ENCODE data around the gene ASIC1.

Gene ASIC1

DNA sequence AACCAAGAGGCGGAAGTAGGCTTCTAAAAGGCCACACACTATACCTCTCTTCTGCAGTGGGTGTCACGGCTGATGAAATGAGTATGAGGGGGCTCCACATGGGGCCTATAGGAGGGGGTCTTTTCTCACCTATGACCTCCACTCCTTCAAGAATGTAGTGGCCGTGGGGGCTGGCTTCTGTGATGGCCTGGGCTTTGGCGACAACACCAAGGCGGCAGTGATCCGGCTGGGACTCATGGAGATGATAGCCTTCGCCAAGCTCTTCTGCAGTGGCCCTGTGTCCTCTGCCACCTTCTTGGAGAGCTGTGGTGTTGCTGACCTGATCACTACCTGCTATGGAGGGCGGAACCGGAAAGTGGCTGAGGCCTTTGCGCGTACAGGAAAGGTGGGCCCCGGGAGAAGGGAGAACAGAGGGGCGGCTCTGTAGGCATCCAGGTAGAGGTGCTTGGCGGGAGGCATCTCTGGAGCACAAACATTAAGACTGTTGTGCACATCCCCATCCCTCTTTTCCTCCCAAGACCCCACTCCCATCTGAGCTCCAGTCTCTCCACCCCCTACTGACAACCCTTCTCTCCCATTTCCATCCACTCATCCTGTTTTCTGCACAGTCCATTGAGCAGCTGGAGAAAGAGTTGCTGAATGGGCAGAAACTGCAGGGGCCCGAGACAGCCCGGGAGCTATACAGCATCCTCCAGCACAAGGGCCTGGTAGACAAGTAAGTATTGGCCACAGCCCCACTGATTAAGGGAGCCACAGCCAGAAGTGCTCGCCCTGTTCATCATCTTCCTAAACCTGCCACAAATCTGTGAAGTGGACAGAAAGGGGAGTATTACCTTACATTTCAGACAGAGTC lies 50.2 kb downstream of the ASIC1 start:
- DNase-seq (ENCODE audit: low spot score), result no peak

DNA sequence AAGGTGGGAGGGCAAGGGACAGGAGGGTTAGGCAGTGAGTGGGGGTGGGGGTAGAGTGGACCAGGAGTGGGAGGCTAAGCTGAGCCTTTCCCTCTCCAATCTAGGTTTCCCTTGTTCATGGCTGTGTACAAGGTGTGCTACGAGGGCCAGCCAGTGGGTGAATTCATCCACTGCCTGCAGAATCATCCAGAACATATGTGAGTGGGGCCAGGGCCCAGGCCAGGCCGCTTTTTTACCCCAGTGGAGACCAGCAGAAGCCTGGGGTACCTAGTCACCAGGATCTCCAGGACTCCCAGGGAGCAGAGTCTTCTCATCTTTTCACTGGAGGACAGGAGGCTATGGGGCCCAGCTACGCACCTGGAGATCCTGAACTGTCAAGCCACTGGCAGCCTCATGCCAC lies 51.9 kb downstream of the ASIC1 start:
- DNase-seq (ENCODE audit: low spot score), result no peak

DNA sequence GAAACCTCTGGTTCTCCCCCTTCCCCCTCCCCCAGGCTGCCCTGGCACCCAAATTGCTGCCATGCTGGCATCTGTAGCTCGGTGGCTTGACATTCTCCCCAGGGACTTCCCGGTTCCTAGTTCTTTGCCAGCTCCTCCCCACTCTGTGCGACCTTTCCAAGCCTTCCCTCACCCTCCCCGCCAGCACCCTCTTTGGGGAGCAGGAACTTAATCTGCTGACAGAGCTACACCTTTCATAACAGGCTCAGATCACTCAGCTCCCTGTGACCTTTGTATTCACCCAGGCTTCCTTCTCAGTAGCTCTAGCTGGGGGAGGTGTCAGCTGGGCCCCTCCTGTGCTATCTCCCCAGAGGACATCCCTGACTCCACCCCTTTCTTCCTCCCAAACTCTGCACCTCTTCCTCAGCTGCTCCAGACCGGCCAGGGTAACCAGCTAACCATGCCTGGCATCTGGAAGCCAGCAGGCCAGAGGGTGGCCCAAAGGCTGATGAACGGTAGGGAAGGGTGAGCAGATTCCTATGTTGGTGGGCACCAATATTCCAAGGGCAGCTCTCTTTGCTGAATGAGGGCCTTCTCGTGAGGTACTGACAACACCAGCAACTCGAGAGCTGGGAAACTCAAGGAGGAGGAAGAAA lies 52.8 kb downstream of the ASIC1 start:
- DNase-seq (ENCODE audit: low spot score), result peak; percentile 58

DNA sequence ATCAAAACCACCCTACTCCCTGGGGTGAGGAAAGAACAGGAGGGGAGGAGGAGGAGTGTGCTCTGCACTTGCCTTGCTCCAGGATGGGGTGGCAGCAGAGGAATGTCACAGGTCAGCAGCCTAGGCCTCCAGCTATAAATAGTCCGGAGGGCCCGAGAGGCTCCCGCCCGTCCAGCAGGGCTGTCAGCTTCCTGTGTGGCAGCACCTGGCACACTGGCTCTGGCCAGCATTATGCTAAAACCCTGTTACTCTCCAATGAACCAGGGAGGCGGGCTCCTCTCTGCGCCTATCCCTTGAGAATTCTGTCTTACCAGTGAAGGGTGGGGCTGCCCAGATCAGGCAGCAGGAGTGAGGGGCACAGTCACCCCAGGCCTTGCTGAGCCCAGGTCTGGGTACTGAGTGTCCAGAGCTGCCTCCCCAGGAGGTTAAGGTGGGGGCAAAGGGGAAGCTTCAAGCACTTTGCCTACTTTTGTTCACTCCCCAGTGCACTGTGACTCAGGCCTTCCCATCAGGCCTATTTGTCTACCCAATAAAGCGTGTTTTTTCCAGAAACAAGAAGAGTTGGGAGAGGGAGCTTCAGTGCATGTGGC lies 53.5 kb downstream of the ASIC1 start:
- DNase-seq (ENCODE audit: low spot score), result peak; percentile 74

DNA sequence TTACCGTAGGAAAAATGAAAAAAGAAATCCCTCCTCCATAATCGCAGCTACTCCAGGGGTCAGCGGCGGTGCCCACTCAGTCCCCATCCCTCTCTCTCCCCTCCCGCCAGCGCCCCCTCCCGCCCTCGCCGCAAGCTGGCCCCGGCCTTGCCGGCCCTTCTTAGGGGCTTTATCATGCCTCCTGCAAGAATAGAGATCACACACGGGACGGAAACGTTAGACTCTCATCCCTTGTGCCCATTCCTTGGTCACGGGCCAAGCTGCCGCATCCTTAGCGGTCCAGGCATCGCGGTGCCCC lies 53.9 kb downstream of the ASIC1 start:
- DNase-seq (ENCODE audit: low spot score), result peak; percentile 23

DNA sequence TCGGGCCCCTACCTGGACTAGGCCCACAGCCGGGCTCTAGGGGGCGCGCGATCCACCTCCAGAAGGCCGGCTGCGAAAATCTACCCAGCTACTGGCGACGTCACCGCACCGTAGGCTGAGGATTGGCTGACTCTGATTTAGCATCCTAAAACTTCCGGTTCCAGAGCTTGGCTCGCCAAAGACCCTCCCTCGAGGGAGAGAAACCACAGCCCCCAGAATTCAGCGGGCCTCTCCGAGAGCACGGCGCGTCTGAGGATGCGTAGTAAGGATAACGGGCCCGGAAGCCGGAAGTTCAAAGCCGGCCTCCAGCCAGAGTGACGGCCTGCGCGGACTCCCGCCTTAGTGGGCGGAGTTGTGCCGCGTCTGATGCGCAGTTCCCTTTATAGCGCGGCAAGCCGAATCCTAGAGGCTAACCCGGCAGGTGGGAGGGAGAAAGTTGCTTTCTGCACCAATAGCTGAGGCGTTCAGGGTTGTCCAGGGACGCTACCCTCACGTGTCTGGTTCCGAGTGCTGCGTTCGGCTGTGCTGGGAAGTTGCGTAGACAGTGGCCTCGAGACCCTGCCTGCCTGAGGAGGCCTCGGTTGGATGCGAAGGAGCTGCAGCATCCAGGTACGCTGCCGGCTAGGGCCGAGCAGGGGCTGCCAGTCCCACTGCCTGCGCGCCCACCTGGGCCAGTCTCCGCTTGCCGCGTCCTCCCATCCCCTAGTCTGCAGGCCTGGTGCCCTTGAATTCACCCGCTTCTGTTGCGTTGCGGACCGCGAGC lies 54.5 kb downstream of the ASIC1 start, which contains the start of gene COX14:
Gene COX14 (plus strand): TSS at position 544 of the 763 bp plus-strand sequence. CDS start 7,808 bp downstream, outside the sequence.
- peak; percentile 97 for DNase-seq (ENCODE audit: low spot score)

DNA sequence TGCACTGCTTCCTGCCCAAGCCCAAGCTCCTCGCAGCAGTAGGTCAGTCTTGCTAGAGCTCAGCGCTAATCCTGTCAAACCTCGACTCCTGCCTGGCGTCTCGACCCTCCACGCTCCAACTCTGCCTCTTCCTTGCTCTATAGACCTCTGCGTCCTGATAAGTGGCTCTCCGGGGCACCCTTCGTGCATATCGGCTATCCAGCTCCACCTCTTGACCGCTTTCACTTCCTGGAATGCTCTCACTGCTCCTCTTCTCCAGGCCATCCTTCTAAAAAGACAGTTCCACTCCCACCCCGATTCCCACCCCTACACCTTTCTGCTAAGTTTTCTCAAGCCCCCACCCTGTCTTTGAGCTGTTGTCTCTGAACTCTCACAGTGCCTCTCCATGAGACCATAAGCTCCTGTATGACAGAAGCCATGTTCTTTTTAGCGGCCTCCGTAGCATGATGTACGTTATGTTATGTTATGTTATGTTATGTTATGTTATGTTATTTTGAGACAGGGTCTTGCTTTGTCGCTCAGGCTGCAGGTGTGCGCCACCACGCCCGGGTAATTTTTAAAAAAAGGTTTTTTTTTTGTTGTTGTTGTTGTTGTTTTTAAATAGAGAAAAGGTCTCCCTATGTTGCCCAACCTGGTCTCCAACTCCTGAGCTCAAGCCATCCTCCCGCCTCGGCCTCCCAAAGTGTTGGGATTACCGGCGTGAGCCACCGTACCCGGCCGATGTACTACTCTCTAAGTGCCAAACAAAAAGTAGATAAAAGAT lies 55.2 kb downstream of the ASIC1 start:
- peak; percentile 60 for DNase-seq (ENCODE audit: low spot score)

DNA sequence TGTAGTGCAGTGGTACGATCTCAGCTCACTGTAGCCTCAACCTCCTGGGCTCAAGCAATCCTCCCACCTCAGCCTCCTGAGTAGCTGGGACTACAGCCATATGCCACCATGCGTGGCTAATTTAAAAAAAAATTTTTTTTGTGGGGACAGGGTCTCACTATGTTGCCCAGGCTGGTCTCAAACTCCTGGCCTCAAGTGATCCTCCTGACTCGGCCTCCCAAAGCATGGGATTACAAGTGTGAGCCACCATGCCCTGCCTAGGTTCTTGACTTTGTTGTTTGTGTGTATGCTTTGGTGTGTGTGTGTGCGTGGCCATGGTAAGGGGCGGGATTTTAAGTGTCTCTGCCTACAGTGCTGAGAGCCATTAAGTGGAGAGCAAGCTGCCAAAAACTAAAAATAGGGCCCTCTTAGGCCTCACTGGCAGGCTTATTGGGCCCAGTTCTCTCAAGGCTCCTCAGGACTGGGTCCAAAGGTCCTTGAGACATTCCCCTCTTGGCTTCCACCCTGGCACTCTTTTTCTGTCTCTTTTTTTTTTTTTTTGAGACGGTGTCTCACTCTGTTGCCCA lies 59.7 kb downstream of the ASIC1 start:
- DNase-seq (ENCODE audit: low spot score), result no peak

DNA sequence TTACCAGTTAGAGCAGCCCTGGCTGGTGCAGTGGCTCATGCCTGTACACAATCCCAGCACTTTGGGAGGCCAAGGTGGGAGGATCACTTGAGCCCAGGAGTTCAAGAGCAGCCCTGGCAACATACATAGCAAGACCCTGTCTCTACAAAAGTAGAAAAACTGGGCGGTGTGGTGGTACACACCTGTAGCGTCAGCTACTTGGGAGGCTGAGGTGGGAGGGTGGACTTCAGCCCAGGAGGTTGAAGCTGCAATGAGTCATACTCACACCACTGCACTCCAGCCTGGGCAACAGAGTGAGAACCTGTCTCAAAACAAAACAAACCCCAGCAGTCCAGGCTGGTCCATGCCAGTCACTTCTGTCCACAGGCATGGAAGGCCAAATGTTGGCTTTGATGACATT lies 62.0 kb downstream of the ASIC1 start:
- no peak for DNase-seq (ENCODE audit: low spot score)

DNA sequence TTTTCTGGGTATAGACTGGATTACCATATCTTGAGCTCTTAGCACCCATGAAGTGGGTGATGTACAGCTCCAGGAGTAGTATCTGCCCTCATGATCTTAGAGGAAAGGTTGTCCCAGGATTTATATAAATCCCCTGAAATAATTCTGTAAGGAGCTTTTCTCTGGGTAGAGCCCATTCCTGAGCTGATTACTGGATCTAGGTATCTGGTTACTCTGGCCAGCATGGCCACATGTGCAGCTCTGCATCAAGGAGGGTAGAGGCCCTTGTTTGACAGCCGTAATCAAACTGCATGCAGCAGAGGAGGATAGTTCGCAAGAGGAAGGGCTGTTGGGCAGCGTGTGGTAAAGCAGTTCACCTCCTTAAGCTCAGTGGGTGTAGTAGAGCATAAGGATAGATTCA lies 63.1 kb downstream of the ASIC1 start:
- no peak for DNase-seq (ENCODE audit: low spot score)

DNA sequence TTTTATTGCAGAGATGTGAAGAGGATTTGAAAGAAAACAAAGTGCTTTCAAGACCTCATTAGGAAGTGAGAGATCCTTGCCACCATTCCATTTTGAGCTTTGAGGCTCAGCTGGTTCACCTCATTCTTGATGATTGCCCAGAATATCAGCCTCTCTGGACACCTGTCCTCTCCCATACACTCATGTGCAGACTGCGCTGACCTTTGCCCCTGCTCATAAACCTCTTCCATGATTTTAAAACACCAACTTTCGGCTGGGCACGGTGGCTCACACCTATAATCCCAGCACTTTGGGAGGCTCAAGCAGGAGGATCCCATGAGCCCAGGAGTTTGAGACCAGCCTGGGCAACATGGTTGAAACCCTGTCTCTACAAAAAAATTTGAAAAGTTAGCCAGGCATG lies 63.6 kb downstream of the ASIC1 start:
- no peak for DNase-seq (ENCODE audit: low spot score)

DNA sequence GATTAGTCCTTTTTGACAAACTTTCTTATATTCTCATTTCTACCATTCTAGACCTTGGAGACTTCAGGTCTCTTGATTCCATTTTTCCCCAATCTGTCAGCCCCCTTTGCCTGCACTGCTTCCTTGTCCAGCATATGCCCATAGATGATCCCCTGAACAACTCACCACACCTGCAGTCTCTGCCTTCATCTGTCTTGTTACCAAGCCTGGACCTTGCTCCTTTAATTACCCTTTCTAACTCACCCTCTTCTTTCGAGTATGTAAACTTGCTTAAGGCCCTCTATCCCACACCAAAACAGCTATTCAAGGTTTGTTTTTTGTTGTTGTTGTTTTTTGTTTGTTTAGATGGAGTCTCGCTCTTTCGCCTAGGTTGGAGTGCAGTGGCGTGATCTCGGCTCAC lies 64.2 kb downstream of the ASIC1 start:
- DNase-seq (ENCODE audit: low spot score), result no peak

DNA sequence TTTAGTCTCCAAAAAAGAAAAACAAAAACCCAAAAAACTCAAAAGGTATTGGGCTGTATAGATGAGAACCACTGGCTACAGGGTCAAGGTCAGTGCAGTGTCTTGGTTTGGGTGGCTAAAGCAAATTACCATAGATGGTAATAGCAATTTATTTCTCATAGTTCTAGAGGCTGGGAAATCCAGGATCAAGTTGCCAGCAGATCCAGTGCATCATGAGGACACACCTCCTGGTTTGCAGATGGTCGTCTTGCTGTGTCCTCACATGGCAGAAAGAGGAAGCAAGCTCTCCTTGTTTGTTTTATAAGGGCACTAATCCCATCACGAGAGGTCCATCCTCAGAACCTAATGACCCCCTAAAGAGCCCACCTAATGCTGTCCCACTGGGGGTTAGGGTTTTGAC lies 65.8 kb downstream of the ASIC1 start:
- DNase-seq (ENCODE audit: low spot score), result no peak

DNA sequence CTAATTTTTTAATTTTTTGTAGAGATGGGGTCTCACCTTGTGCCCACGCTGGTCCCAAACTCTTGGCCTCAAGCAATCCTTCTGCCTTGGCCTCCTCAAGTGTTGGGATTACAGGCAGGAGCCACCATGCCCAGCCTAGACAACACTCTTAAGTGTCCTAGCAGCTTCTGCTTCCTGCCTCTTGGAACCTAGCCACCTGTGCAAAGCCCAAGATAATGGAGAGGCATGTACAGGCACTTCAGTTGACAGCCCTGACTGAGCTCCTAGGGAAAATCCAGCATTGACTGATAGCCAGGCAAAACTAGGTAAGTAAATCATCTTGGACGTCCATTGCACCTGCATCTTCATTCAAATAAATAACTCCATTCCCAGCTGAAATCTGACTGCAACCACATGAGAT lies 70.2 kb downstream of the ASIC1 start:
- no peak for DNase-seq (ENCODE audit: low spot score)

DNA sequence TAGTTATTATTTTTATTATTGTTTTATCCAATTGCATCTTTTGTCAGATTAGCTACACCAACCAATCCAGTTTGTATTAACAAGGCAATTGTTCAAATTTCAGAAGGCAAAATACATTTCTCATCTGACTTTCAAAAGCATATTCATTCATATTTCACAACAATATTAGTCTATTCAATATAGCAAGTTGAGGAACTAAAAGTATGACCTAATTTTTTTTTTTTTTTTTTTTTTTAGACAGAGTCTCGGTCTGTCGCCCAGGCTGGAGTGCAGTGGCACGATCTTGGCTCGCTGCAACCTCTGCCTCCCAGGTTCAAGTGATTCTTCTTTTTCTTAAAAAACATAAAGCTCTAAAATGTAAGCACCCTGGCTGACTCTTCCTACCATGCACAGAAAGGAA lies 71.9 kb downstream of the ASIC1 start:
- no peak for DNase-seq (ENCODE audit: low spot score)

DNA sequence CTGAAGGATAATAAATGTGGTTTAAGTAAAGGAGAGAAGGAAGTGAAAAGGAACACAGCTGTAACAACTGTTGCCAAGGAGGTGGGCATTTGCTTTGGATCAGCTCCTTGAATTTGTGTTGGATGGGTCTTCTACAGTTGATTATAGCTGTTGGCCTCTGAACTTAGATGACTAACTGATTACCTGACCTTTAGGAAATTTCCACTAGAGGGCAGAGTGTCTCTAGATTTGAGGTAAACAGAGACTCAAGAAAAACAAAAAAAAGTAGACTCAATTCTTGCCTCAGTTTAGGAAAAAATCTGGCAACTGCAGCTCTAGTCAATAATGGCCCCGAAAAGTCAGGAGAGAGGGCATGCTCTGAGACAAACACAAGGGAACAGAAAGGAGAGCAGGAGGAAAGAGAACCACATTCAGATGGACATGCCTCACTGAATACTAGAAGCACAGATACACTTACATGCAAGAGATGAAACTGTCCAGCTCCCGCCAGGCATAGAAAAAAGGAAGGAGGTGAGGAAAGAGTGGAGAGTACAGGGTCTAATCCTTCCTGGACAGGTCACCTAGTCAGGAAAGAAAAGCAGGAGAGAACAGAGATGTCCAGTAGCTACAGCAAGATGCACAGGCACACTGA lies 75.2 kb downstream of the ASIC1 start:
- DNase-seq (ENCODE audit: low spot score), result no peak
